D721Med (cell line): ENCODE measurements around the gene CFAP91.

Source experiments
- DNase-seq: peaks from one replicate; pipeline ENCODE4 v3.0.0; 2011; ENCODE audit warnings: low spot score; ENCODE audit not compliant: insufficient read length
- FAIRE-seq: peaks from 2 replicates; lab custom pipeline; 2011; peaks lifted over from hg19 to GRCh38; lab: Jason Lieb, UNC
- TF ChIP-seq, protein P1 (sequence below): IDR thresholded peaks from 2 replicates; pipeline ENCODE4 v1.5.1; 2012; ENCODE audit warnings: mild to moderate bottlenecking, control low read depth; ENCODE audit not compliant: insufficient read depth; ENCODE audit errors: missing control alignments

The CFAP91 gene

DNA sequence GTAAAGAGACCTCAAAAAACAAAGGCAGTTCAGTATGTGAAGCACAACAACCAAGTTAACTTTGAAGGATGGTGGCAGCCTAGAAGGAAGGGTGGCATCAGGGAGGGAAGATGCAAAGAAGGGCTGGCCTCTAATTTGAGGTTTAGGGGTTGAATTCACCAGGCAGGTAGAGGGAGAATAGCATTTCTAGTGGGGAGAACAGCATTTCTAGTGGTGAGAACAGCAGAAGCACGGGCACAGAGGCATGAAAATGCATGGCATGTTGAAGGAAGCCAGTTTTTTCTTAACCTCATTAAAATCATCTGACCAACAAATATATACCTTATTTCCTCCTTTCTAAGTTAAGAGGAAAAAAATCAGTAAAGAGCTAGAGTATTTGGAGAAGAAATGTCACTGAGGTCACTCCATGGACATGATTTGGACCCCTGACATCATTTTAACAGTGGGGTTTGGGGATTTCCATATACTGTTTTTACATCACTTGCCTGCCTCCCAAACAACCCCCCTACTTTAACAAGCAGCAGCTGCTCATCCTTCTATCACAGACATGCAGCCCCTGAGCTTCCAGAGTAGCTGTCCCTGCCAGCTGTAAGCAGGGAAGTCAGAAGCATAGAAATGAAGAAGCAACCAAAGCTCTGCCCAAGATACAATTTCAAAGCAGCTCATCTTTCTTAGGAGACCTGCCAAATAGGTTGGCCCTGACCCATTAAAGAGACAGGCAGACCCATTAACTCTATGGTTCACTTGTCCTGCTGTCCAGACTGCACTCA, 40.0 kb upstream of the CFAP91 start:
- no peak for DNase-seq
- no peak for FAIRE-seq
- TF ChIP-seq, protein P1, sequence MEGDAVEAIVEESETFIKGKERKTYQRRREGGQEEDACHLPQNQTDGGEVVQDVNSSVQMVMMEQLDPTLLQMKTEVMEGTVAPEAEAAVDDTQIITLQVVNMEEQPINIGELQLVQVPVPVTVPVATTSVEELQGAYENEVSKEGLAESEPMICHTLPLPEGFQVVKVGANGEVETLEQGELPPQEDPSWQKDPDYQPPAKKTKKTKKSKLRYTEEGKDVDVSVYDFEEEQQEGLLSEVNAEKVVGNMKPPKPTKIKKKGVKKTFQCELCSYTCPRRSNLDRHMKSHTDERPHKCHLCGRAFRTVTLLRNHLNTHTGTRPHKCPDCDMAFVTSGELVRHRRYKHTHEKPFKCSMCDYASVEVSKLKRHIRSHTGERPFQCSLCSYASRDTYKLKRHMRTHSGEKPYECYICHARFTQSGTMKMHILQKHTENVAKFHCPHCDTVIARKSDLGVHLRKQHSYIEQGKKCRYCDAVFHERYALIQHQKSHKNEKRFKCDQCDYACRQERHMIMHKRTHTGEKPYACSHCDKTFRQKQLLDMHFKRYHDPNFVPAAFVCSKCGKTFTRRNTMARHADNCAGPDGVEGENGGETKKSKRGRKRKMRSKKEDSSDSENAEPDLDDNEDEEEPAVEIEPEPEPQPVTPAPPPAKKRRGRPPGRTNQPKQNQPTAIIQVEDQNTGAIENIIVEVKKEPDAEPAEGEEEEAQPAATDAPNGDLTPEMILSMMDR: no peak

DNA sequence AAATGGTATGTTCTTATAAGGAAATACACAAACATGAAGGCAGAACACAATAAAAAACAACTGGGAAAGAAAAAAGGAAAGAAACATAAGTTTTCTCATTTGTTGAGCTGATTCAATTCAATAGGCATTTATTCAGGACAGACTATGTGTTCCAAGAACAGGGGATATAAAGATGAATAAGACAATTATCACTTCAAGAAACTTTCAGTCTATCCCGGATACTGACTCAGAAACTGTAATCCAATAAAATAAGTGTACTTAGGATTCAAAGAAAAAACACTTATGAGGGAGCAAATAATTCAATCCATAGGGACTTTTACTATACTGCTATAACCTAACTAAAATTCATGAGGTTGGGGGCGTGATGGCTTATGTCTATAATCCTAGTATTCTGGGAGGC, 38.9 kb upstream of the CFAP91 start:
- TF ChIP-seq, protein P1: no peak
- DNase-seq (no peak), FAIRE-seq (no peak)

DNA sequence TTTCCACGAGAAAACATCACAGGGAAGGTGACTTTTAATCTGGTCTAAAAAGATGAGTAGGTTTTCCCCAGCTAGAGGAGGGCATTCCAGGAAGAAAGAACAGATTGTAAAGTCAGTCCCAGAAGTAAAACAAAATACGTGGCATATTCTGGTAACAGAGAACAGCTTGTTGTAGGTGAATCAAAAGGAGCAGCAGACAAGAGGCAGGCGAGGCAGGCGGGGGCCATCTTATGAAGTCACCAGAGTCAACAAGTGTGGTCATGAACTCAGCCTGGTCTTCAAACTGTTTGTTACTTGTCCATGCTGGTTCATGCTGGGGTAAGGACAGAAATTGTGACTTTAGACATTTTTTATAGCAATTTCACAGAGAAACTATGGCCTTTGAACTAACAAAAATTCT, 38.5 kb upstream of the CFAP91 start:
- no peak for DNase-seq
- FAIRE-seq: no peak
- TF ChIP-seq, protein P1: no peak

DNA sequence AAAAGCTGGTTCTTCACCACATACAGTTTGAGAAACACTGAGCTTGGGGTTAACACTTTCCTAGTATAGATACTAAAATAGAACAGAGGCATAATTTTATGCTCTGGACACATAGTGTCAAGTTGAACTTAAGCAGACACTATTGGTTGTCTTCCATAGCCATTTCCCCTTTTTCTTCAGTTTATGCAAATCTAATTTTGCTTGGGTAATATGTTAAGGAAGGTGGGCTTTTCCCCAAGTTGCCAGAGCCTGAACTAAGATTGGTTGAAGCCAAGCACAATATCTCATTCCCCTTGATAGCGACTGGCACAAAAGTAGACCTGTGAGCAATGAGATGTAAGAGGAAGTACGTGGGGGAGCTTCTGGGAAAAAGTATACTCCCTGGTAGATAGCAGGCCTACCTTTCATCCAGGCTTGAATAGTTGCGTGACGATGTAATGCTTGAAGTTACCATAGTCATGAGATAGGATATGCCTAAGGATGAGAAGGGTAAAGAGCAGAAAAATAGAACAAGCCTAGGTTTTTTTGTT, 37.9 kb upstream of the CFAP91 start:
- FAIRE-seq (no peak), DNase-seq (no peak)
- TF ChIP-seq, protein P1: no peak

DNA sequence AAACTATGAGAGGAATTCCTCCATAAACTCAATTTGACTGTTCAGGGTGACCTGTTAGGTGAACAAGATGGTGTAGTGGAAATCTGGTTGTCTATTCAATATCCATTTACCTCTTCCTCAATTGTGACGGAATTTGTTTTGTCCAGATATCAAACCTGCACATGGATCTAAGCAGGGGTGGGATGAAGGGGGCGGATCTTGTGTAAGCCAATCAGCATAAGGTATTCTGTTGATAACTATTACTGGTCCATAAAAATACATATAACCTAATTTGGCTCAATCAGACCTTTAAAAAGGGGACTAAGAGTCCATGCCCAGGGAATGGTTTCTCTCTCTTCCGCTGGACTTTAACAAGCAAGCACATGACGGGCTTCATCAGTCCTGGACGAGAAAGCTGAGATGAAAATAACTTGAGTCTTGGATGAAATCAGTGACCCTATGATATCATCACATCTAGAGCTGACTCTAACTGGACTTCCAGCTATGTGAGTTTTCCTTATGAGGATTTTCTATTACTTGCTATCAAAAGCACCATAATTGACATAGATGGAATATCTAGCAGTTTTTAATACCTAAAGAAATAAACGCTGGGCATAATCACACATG, 36.8 kb upstream of the CFAP91 start:
- DNase-seq (no peak), FAIRE-seq (no peak)
- TF ChIP-seq, protein P1: no peak

GRCh38 chr3:119669906-119670570, 32.8 kb upstream of the CFAP91 start:
- FAIRE-seq: no peak
- TF ChIP-seq, protein P1: no peak
- DNase-seq: no peak

DNA sequence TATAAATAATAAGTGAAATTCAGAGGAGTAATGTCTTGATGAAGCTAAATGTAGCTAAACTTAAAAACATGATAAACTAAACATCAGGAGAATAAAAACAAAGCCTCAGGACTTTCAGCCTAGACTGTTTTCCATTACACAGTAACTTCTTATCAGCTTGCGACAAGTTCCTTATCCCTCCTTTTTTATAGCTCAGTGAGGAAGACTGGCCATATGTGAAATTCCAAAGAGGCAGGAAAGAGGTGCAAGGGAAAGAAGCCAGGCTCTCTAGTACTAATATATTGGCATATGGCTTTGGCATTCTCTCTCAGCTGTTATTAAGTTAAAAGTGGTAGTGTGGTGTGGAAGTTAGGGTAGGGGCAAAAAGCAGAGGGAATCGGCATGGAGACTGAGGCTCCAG, 30.0 kb upstream of the CFAP91 start:
- no peak for DNase-seq
- TF ChIP-seq, protein P1: no peak
- FAIRE-seq: no peak
